Ureter (tissue), 1 donor: ENCODE measurements around the gene CFAP221. TPM values are rescaled to one million over a fixed set of nuclear protein-coding genes. Genes with fewer than 3 reads are reported as not detected.
"Not testable (repeated sequence)": the region's sequence is repeated elsewhere in the genome, so short reads cannot be mapped to it uniquely, and the experiment has no call there.

Experiments used
- DNase-seq: peaks from one replicate; pipeline ENCODE4 v3.0.0-alpha.2; 2020; ENCODE audit warnings: low spot score
- total RNA-seq: library from RNA; stranded (reverse); gene quantifications from one replicate; pipeline ENCODE4 v1.2.4, GENCODE V29; 2023
- donor health status: DM: yes; HTN: yes; CAD: no.

Gene CFAP221
- total RNA-seq, 1 donor from 2014 or later: 2.8 TPM

DNA sequence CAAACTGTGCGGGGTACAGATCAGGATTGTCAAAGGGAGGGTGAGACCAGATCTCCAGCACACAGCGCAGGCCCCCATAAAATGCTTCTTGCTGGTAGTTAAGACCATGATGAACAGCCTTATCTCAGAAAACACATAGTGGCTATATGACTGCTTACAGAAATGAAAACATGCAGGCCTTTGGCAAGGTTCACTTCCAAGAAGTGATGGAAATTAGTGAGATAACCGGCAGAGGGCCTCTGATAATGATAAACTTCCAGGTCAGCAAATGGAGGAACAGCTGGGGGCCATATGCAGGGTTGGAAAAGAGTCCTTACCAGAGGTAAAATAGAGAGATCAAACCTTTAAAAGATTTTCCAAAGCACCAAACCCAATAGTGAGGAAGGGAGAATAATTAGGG is 46.6 kb downstream of the CFAP221 start:
- no peak for DNase-seq

DNA sequence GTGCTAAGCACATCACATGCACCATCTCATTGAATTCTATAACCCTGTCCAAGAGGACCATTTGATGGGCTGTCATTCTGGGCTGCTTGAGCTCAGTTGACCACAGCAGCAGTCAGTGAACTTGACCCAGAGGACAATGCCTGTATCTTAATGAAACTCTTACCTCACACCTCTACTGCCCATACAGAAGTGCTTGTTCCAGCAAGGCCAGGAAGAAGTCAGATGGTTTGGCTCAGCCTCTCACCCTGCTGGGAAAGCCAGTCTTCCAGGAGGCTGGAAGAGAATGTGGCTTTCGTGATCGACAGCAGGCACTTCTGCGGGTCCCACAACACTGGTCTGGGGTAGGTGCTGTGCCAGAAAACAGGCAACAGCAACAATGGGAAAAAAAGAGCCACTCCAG is 47.3 kb downstream of the CFAP221 start:
- no peak for DNase-seq

DNA sequence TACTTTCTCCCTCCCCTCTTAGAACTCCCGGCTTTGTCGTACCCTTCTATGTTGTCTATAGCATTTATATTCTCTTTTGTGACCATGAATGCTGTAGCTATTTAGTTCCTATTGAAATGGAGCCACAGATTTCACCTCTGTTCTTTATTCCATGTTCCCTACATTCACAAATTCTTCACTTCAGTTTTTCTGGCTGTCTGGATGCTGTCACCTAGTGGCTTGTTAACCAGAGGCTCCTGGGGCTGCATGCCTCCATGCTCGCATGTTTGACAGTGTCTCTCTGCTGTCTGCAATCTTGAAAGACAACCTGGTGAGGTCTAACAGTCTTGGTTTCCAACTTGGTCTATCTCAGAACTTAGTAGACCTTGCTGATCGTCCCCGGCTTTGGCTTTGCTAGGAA is 48.2 kb downstream of the CFAP221 start:
- DNase-seq: no peak

DNA sequence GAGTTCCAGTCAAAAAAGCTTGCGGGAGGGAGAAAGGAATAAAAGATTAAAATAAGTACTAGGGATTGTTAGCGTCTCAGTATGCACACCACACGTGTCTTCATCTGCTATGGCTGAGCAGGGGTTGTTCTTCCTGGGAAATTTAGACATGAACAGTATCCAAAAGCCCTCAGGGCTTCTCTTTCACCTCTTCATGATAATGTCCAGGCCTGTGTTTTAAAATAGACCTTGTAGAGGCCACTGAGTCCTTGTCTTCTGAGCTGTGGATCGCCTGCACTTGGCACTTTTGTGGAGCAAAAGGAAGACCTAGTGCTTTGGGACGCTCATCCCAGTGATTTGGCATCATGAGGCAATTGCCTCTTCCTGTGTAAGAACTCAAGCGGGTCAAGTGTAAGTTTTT is 52.4 kb downstream of the CFAP221 start:
- no peak for DNase-seq

DNA sequence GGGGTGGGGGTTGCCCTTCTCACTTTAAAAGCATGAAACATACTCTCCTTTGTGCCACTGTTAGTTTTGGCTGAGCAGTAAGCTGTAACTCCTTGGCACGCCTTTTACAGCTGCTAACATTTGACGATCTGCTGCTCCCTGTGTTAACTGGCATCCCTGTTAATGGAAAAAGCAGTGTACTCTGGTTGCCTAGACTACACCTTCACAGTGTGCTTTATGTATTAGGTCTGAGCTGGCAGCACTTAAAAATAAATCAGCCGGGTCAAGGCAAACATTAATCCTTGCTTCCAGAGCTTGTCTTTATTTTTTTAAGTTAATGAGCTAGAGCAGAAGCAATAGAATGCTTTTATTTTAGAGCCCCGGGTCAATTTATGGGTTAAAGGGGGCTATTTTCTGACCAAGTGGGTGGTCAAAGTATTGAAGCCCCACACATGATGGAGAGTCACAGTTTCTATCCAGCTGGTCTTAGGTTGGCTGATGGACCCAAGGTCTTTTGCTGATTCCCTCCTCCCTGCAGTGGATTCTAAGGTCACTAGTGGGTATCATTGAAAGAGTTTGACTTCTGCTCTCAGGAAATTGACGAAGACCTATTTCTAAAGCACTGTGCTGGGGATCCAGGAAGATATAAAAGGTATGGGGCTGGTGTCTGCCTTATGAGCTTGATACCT is 54.5 kb downstream of the CFAP221 start:
- no peak for DNase-seq

DNA sequence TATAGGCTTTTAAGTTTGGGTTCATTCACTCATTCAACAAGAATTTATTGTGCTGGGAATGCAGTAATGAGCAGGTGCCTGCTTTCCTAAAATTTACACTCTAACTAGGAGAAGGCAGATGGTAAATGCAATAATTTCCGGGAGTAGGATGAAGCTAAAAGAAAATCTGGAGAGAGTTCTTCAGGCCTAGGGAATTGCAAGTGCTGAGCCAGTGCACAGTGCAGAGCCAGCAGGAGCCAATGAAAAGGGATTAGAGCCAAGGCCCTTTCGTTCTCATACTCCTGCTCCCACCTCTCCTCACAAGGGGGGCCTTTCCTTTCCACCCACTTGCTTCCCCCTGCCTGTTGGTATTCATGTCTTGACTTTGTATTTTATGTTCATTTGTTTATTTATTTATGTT is 55.1 kb downstream of the CFAP221 start:
- no peak for DNase-seq

DNA sequence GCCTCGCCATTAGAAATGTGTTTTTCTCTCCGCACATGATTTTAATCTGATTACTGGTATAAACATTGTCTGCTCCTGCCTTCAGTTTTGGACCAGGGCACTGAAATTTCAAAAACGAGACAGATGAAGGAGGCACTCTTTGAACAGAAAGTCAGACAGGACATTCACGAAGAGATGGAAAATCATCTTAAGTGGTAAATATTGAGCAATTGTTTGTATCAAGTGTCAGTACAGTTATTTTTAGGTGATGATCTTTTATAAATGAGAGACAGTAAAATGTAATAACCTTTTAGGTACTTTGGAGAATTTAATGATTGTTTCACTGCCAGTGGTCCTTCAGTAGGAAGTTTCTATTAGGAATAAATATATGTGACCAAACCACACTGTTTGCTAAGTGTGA is 60.8 kb downstream of the CFAP221 start:
- no peak for DNase-seq

DNA sequence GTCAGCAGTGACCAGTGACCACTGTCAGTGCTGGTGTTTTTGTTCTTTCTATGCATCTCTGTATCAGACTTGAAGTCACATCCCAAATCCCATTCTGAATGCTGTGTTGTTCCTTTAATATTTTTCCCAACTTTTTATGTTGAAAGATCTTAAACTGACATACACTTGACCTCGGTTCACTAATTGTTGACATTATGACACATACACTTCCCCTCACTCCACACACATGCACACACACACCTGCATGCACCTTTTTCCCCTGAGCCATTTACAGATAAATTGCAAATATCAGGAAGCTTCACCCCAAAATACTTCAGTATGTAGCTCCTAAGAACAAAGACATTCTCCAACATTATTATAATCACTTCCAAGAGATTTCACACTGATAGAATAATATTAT is 62.4 kb downstream of the CFAP221 start:
- DNase-seq: no peak

DNA sequence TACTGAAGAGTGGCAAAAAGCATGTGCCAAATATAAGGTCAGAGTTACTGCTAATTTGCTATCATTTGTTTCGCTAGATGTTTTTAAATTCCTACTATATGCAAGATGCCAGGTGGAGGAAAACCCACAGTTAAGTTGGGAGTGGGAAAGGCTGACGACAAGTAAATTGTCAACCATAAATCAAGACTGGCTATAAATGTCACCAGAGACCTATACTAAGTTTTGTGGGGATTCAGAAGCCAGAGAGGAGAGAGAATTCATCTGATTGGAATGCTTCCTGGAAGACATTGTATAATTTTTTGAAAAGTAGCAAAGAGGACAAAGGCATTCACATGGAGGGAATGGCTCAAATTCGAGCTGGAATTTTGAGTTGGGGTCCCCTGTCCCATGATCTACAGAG is 64.3 kb downstream of the CFAP221 start:
- no peak for DNase-seq

DNA sequence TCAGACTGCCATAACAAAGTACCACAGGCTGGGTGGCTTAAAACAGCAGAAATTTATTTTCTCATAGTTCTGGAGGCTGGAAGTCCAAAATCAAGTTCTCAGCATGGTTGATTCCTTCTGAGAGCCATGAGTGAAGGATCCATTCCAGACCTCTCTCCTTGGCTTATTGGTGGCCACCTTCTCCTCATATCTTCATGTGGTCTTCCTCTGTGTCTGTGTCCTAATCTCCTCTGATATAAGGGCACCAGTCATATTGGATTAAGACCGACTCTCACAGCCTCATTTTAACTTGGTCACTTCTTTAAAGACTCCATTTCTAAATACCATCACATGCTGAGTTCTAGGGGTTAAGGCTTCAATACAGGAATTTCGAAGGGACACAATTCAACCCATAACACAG is 65.1 kb downstream of the CFAP221 start:
- DNase-seq: no peak

DNA sequence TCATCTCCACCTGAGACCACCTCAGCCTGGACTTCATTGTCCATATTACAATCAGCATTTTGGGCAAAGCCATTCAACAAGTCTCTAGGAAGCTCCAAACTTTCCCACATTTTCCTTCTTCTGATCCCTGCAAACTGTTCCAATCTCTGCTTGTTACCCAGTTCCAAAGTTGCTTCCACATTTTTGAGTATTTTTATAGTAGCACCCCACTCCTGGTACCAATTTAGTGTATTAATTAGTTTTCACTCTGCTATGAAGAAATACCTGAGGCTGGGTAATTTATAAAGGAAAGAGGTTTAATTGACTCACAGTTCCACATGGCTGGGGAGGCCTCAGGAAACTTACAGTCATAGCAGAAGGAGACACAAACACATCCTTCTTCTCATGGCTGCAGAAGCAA is 69.9 kb downstream of the CFAP221 start:
- not testable (repeated sequence) for DNase-seq

DNA sequence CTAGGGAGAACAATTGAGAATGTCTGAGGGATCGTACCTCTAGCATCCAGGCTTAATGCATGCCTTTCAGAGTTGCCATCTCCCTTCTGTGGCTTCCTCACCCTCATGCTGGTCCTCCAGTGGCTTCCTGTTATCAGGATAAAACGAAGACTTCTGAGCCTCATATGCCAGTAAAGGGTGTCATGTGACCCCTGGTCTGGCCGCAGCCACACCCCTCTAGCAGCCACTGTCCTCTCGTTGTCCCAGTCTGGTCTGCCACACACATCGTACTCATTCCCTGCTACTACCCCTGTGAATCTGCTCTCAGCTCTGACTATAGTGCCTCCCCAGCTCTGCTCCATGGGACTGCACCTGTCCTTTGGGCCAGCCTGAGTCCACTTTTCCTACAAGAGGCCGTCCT is 72.2 kb downstream of the CFAP221 start:
- no peak for DNase-seq

DNA sequence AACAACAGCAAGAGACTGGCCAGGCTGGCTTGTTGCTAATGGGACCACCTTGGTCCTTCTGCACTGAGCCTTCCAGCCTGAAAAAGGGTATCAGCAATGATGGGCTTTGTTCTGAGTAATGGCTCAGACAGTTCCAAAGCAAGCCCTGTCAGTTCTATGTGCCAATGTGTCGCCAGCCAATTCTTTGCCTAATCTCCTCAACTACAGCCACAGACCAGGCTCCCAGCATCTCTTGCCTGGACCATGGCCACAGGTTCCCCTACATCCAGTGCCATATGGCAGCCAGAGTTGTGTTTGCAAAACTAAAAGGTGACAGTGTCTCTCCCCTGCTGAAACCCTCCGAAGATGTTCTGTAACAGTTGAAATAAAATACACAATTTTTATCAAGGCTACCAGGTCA is 73.2 kb downstream of the CFAP221 start:
- no peak for DNase-seq

DNA sequence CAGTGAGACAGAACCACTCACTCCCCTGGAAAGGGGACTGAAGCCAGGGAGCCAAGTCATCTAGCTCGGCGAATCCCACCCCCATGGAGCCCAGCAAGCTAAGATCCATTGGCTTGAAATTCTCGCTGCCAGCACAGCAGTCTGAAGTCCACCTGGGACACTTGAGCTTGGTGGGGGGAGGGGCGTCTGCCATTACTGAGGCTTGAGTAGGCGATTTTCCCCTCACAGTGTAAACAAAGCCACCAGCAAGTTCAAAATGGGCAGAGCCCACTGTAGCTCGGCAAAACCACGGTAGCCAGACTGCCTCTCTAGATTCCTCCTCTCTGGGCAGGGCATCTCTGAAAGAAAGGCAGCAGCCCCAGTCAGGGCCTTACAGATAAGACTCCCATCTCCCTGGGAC is 74.5 kb downstream of the CFAP221 start:
- not testable (repeated sequence) for DNase-seq

DNA sequence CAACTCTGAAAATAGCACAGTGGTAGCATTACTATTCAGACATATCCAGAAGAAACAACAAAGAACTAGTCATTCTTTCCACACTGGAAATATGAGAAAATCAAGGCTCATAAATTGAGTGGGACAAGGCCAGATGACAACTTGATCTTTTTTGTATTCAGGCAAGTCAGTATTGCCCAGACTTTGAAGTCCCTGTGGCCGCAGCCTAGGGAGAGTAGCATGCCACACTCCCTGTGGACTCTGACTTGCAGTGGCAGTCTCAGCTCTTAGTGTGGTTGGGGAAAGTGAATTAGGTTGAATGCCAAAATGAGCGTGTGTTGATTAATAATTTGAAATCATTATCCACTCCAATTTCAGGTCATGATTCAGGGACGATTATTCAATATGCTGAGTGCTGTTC is 81.0 kb downstream of the CFAP221 start:
- no peak for DNase-seq

DNA sequence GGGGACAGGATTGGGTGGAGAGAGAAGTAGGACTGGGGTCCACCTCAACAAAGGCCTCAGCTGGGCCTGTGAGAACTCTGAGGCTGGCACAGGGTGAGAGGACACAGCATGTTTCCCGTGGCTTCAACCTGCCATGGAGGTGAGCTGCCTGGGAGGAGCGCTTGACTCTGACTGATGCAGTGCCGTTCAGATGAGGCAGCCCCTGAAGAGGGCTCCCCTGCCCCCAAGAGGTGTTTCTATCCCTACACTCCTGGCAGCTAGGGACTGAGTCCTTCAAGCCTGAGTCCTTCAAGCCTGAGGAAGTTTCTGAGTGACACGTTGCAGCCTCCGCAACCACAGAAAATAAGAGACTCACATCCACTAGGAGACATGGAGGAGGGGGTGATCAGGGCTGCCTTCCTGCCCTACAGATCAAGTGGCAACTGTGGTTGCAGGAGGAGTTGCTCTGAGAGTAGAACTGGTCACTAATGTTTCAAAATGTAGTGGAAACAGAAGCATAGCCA is 85.1 kb downstream of the CFAP221 start:
- no peak for DNase-seq

DNA sequence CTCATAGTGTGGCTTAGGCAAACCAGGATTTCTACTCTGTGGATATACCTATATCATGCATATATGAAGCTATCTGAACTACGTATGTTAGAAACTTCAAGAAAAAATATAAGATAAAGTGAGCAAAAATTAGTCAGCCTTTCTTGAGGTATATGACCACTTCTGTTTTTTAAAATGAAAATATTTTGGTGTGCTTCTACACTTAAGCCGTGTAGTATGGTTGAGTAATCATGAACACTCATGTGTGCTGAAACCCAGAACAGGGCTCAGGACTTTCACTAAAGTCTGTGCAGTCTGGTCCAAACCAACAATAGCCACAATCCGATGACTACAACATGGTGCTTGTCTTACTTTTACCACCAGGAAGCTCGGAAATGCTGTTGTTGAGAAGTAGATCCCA is 85.9 kb downstream of the CFAP221 start:
- DNase-seq: no peak

DNA sequence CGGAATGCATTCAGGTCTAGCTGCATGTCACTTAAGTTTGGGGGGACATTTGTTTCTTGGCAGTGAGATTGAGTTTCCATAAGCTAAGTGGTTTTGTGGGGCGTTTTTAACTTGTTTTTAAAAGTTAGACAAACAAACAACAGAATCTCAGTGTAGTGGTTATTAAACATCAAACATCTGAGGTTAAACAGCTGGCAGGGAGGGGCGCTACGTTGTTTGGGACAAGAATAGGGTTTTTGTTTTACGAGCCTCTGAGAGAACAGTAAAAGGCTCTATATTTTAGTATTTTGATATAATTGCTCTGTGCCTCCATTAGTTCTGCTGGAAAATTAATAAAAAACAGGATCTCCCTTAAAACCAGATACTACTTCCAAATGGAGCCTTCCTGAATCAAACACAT is 93.1 kb downstream of the CFAP221 start:
- no peak for DNase-seq

DNA sequence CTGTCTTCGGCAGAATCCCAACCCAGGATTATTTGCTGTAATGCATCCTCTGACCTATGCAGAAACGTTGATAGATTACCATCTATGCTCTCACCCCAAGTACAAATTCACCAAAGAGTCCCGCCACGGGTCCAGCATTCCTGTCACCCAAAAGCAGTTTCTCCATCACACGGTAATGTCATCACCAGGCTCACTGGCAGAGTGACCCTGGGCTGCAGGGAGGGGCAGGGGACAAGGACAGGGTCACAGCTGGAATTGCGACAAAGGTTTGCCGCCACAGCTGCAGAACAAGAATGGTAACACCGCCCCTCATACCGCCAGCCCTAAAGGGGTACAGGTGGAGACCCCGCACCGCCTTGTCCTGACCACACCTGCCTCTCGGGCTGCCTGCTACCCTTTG is 94.0 kb downstream of the CFAP221 start:
- no peak for DNase-seq

DNA sequence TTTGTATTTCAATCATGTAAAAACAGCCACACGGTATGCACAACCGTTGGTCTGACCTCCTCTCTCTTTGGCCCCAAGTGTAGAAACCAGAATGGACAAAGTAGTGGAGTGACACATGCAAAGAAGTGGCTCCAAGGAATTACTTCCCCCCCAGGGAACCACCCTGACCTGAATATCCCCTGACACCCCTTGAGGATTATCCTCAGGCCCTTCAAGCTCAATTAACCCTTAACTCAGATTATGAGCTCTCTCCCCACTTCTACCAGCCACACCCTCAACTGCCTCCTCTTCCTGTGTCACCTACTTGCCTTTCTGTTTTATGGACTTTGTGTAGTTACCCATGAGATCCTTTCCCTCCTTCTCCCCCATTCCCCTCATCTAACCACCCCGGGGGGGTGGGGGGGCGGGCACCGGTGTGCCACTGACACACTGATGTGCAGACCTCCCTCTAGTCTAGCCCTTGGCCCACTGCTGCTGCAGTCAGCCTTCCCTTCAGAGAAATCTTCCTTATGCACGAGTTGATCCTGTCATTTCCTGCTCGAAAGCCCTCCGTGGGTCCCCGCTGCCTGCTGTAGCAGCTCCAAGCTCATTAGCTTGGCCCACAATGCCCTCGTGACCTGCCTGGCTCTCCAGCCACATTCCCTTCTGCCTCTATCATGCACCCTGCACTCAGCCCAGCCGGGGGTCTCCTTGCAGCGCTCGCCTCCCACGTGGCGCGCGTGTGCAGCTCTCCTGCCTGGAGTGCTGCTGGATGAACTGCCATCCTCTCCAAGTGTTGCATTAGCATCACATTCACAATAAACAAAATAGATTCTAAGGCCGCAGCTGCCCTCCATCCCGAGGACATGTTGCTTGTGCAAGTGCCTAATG is 94.7 kb downstream of the CFAP221 start:
- DNase-seq: no peak

DNA sequence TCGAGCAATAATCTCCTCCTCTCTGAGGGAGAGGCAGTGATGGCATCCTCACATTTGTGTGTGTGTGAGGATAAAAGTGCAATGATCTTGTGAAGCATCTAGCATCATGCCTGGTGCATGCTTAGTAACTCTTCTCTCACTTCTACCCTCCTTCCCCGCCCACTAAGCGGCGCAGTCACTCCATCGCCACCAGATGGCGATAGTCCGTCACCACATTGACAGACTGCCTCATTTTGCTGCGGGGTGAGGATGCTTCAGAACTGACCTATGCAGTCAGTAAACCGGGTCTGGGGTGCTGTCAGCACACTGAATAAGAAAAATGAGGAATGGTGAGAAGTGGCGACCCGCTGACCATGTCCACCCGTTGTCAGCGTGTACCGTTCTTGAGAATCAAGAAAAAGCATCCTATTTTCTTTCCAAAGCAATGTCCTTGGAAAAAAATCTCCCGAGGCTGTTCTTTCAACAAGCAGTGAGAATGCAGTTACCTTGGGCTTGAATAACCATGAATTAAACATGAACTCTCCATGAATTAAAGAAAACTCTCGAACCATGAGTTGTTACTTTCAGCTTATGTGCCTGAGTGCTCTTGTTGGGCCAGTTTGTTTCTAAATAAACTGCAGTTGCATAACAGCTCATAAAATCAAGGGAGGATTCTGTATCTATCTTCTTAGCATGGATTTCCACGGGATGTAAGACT is 97.5 kb downstream of the CFAP221 start:
- peak; percentile 81 for DNase-seq

DNA sequence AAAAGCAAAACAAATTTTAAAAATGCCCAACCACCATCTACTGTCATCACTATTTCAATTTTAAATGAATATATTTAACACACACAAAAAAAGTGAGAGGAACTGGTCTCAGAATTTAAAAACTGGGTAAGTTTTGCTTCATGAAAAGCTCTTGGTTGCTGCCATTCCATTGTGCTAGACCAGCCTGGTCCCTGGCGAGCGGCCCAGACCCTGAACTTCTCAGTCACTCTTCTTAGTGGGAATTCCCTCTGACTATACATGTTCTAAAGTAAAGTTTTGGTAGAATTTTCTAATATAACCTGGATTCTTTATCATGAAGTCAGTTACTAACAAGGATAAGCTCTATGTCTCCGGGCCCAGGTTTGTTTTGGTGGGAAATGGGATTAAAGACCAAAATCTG is 99.9 kb downstream of the CFAP221 start:
- DNase-seq: no peak
